Measurements from ENCODE around the gene PPOX.

GRCh38 chr1:161220002-161220401, 53.8 kb downstream of the PPOX start:
- TF ChIP-seq POLR2A (IDR thresholded peaks at IDR 0.05; ENCODE audit: extremely low read depth, insufficient read length) = no peak
- TF ChIP-seq, protein P1, sequence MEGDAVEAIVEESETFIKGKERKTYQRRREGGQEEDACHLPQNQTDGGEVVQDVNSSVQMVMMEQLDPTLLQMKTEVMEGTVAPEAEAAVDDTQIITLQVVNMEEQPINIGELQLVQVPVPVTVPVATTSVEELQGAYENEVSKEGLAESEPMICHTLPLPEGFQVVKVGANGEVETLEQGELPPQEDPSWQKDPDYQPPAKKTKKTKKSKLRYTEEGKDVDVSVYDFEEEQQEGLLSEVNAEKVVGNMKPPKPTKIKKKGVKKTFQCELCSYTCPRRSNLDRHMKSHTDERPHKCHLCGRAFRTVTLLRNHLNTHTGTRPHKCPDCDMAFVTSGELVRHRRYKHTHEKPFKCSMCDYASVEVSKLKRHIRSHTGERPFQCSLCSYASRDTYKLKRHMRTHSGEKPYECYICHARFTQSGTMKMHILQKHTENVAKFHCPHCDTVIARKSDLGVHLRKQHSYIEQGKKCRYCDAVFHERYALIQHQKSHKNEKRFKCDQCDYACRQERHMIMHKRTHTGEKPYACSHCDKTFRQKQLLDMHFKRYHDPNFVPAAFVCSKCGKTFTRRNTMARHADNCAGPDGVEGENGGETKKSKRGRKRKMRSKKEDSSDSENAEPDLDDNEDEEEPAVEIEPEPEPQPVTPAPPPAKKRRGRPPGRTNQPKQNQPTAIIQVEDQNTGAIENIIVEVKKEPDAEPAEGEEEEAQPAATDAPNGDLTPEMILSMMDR (IDR thresholded peaks at IDR 0.05; ENCODE audit: low read depth, low read length) = no peak

Data from NB4 (cell line).